ENCODE measurements around the gene NMT1. TPM values are rescaled to one million over a fixed set of nuclear protein-coding genes. Genes with fewer than 3 reads are reported as not detected.

Gene NMT1
- total and polyA plus RNA-seq, 2 of the 13 experiments (the other 11 are each of a cell fraction or from before 2014, with no cell fraction given) = 75.7 to 142 TPM

DNA sequence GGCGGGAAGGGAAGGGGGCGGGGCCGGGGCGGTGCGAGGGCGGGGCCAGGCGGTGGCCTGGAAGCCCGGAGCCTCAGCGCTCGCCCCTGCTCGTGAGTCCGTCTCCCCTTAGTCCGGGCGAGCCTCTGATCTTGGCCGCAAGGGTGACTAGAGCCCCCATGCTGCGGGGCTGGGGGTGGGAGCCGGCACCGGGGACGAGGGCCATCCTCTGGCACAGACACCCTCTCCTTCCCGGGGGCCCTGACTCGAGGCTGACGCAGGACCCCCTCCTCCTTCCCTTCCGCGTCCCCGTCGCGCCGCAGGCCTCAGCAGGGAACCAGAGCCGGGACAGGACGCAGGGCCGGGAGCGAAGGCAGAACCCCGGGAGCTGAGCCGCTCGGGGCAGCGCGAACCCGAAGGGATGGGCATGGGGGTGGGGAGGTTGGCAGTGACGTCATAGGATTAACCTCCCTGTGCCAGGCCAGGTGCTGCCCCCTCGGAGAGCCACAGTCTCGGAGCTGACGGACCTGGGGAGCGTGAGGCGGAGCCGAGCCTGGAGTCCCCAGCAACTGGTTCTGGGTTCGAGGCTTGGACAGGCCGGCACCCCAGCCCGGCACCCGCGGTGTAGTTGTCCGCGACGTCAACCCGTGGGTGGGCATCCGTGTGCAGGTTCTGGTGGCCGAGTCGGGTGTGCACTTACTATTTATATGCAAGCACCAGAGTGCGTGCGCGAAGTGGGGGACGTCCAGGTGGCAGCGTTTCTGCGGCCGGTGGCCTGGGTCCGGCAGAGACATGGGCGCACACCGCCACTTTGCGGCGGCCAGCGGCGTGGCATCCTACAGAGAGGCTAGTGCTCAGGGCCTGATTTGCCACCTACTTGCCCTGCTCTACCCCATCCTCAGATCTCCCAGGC, 71.7 kb downstream of the NMT1 start (continued):
- TF ChIP-seq, protein P1, sequence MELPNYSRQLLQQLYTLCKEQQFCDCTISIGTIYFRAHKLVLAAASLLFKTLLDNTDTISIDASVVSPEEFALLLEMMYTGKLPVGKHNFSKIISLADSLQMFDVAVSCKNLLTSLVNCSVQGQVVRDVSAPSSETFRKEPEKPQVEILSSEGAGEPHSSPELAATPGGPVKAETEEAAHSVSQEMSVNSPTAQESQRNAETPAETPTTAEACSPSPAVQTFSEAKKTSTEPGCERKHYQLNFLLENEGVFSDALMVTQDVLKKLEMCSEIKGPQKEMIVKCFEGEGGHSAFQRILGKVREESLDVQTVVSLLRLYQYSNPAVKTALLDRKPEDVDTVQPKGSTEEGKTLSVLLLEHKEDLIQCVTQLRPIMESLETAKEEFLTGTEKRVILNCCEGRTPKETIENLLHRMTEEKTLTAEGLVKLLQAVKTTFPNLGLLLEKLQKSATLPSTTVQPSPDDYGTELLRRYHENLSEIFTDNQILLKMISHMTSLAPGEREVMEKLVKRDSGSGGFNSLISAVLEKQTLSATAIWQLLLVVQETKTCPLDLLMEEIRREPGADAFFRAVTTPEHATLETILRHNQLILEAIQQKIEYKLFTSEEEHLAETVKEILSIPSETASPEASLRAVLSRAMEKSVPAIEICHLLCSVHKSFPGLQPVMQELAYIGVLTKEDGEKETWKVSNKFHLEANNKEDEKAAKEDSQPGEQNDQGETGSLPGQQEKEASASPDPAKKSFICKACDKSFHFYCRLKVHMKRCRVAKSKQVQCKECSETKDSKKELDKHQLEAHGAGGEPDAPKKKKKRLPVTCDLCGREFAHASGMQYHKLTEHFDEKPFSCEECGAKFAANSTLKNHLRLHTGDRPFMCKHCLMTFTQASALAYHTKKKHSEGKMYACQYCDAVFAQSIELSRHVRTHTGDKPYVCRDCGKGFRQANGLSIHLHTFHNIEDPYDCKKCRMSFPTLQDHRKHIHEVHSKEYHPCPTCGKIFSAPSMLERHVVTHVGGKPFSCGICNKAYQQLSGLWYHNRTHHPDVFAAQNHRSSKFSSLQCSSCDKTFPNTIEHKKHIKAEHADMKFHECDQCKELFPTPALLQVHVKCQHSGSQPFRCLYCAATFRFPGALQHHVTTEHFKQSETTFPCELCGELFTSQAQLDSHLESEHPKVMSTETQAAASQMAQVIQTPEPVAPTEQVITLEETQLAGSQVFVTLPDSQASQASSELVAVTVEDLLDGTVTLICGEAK (IDR thresholded peaks at IDR 0.05) = no peak
- TF ChIP-seq, protein P1 (CRISPR knock-in tag; IDR thresholded peaks at IDR 0.05) = 0 out of 2 replicates have a peak, but pooled peaks have one; percentile 48
- TF ChIP-seq, protein P2, sequence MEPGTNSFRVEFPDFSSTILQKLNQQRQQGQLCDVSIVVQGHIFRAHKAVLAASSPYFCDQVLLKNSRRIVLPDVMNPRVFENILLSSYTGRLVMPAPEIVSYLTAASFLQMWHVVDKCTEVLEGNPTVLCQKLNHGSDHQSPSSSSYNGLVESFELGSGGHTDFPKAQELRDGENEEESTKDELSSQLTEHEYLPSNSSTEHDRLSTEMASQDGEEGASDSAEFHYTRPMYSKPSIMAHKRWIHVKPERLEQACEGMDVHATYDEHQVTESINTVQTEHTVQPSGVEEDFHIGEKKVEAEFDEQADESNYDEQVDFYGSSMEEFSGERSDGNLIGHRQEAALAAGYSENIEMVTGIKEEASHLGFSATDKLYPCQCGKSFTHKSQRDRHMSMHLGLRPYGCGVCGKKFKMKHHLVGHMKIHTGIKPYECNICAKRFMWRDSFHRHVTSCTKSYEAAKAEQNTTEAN (CRISPR knock-in tag; conservative IDR thresholded peaks at IDR 0.05) = 0 out of 2 replicates have a peak, but pooled peaks have one; percentile 37
- TF ChIP-seq SP1 (IDR thresholded peaks at IDR 0.05) (no peak), SP1 (CRISPR knock-in tag; IDR thresholded peaks at IDR 0.05) (0 out of 2 replicates have a peak, but pooled peaks have one; percentile 28), JUNB (CRISPR knock-in tag; IDR thresholded peaks at IDR 0.05; ENCODE audit: borderline replicate concordance) (no peak), ARNT (IDR thresholded peaks at IDR 0.05) (no peak), NRL (CRISPR knock-in tag; IDR thresholded peaks at IDR 0.05; ENCODE audit: borderline replicate concordance) (peak; percentile 75; the same call in 1 of the 2 replicates), KLF15 (CRISPR knock-in tag; IDR thresholded peaks at IDR 0.05; ENCODE audit: borderline replicate concordance) (peak; percentile 74; the same call in 1 of the 2 replicates), HIVEP1 (CRISPR knock-in tag; IDR thresholded peaks at IDR 0.05) (peak; percentile 80; the same call in 1 of the 2 replicates), SRSF9 (IDR thresholded peaks at IDR 0.05; ENCODE audit: borderline replicate concordance, insufficient read depth, low read depth, low read length, poor library complexity, severe bottlenecking) (no peak)
- TF ChIP-seq, protein P3, sequence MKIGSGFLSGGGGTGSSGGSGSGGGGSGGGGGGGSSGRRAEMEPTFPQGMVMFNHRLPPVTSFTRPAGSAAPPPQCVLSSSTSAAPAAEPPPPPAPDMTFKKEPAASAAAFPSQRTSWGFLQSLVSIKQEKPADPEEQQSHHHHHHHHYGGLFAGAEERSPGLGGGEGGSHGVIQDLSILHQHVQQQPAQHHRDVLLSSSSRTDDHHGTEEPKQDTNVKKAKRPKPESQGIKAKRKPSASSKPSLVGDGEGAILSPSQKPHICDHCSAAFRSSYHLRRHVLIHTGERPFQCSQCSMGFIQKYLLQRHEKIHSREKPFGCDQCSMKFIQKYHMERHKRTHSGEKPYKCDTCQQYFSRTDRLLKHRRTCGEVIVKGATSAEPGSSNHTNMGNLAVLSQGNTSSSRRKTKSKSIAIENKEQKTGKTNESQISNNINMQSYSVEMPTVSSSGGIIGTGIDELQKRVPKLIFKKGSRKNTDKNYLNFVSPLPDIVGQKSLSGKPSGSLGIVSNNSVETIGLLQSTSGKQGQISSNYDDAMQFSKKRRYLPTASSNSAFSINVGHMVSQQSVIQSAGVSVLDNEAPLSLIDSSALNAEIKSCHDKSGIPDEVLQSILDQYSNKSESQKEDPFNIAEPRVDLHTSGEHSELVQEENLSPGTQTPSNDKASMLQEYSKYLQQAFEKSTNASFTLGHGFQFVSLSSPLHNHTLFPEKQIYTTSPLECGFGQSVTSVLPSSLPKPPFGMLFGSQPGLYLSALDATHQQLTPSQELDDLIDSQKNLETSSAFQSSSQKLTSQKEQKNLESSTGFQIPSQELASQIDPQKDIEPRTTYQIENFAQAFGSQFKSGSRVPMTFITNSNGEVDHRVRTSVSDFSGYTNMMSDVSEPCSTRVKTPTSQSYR (CRISPR knock-in tag; IDR thresholded peaks at IDR 0.05; ENCODE audit: borderline replicate concordance) = peak; percentile 16; the same call in 1 of the 2 replicates

Data from HepG2 (cell line).